HG03575 (cell line): ENCODE measurements around the gene ATP5PO.
"Not testable (repeated sequence)": the region's sequence is repeated elsewhere in the genome, so short reads cannot be mapped to it uniquely, and the experiment has no call there.

Experiments
- ATAC-seq: cut with Tn5 transposase; IDR thresholded peaks from one replicate; pipeline ENCODE4 v1.9.1; 2021; ENCODE audit not compliant: unreplicated experiment, insufficient number of reproducible peaks, low FRiP score; ENCODE audit errors: extremely low read depth

ATP5PO gene

DNA sequence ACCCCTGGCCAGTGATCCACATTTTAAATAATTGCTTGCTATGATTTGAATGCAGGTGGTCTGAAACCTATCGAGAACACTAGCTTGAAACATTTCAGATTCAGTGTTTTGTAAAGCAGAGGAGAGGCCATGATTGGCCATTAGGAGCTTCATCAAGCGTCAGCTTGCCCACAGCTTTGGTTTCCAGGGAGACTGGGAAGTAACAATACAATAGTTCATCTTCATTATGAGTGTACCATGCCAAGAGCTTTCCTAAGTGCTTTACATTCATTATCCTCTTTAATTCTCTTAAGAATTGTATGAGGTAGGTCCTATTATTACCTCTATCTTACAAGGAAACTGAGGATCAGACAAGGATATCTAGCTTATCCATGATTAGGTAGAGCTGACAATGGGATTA, 27.7 kb upstream of the ATP5PO start:
- ATAC-seq: no peak

DNA sequence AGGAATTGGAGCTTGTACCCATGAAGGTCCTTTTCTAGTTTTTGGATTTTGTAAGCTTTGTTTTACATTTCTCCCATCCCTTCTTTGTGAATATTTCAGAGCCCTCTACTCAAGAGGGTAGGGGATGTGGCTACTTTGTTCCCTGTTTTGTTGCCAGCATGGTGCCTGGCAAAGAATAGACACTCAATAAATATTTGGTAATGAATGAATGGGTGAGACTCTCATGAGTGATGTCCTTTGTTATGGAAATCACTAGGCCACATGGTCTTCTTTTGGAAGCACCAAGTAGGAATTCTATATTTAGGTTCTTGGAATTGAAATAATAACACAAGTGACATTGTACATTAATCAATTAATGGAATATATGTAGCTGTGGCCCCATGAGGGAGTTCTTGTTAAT, 26.8 kb upstream of the ATP5PO start:
- ATAC-seq: no peak

DNA sequence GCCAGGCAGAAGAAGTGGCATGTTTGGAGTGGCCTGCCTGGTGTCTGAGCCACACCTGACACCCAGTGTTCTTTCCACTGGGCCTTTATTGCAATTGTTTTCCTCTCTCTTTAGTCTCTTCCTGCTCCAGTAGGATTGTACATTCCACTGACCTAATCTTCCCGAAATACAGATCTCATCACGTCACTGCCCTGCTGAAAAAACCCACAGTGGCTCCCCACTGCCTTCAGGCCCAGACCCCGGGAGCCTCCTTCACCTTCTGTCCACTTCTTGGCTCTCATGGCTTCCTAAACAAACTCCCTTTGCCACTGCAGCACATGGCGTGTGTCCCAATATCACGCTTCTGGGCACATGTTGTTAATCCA, 25.3 kb upstream of the ATP5PO start:
- no peak for ATAC-seq

DNA sequence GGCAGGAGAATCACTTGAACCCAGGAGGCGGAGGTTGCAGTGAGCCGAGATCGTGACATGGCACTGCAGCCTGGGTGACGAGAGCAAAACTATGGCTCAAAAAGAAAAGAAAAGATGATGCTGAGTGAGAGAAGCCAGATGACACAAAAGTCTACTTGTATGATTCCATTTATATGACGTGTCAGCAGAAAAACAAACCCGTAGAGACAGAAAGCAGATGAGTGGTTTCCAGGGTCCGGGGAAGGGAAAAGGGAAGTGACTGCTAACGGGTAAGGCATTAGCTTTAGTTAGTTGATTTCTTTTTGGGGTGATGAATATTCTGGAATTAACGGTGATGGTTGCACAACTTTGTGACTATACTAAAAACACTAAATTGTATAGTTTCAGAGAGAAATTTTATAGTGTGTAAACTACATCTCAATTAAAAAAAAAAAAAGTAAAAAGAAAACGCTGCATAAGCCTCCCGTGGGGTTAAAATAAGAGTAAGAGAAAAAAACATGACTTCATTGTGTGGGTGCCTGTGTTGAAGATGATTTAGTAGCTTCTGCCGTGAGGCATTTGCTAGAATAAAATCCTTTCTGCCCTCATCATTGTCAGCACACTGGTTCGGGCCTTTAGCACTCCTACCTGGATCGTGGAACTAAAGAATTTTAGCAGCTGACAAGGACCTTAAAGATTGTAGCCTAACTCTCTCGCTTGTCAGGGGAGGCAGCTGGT, 24.7 kb upstream of the ATP5PO start:
- no peak for ATAC-seq

DNA sequence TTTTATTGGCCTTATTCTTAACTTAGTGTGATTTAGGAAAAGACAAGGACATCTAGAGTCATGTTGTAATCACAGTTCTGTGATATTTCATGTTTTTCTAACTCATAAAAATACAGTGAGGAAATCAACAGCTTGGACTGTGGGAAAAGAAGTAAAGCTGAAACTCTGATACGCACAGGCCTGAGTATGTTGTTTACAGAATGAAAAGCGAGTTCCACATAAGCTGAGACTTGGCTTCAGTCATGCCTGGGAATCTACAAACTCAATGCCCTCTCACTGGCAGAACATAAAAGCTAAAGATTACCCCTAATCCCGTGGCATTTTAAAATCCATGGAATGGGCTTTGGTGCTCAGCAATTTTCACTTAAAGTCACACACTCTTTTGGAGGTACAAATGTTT, 23.6 kb upstream of the ATP5PO start:
- no peak for ATAC-seq

DNA sequence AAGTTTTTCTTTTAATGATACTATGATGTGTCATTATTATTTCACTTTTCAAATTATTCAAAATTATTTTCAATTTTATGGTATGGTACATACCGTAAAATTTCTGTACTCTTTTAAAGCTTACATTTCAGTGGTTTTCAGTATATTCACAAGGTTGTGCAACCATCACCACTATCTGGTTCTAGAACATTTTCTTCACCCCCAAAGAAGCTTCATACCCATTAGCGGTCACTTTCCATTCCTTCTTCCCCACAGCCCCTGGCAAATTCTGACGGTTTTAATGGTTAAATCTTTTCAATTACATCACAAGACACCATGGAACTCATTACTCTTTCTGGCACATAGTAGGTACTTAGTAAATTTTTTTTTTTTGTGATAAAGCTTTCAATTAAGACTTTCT, 22.8 kb upstream of the ATP5PO start:
- ATAC-seq: no peak

DNA sequence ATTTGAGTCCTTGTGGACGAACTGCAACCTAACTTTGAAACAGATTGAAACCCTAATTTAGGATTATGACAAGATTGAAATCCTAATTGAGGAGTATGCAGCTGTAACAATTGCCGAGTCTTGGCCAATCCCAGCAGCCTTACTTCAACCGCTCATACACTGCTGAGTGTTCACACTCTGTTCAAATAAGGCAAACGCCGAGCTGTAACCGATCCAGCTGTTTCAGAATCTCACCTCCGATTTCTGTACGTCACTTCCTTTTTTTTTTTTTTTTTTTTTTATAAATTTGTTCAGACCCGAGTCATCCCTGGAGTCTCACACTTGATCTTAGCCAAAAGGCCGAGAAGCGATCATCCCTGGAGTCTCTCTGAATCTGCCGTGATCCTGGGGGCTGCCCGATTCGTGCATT, 22.3 kb upstream of the ATP5PO start:
- no peak for ATAC-seq

DNA sequence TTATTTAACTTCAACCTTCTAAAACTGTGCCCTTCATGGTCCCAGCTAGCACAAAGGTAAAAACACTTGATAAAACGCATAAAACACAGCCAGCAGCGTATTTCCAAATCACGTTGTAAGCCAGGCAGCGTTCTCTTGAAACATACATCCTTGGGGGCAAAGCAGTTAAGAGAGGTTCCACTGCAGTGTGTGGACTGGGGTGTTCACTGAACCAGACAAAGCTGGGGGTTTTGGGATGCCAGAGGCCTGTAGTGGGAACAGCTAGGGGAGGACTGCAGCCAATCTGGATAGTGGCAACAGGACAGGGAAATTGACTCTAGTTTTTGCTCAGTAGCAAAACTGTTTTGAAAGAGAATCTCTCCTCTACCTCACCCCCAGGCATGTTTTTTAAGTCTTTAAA, 21.5 kb upstream of the ATP5PO start:
- no peak for ATAC-seq

DNA sequence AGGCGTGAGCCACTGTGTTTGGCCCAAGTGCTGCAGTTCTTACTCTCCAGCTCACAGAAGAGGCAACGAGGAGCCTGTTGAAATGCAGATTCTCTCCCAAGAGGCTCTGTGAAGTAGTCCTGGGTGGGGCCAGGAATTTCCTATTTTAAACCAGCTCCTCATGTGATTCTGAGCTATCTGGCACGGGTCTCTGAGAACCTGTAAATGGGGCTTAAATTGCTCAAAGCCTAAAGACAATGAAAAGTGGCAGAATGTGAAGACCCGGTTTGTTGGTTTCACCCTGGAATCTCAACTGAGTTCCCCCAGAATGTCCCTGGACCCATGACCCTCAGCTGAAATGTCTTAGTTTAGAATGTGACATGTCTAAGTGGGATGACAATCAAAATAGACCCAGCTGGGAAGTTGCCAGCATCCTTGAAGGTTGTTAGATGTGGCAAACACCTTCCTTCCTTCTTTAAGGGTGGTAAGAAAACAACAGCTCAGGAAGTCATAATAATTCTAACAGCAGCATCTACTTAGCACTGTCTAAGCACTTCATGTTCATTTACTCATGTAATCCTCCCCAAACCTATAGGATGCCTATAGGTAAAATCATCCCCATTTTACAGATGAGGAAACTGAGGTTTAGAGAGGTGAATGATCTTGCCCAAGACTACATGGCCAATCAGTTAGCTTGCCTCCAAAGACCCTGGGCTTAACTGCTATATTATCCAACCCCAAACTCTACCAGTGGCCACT, 20.9 kb upstream of the ATP5PO start:
- ATAC-seq: no peak

DNA sequence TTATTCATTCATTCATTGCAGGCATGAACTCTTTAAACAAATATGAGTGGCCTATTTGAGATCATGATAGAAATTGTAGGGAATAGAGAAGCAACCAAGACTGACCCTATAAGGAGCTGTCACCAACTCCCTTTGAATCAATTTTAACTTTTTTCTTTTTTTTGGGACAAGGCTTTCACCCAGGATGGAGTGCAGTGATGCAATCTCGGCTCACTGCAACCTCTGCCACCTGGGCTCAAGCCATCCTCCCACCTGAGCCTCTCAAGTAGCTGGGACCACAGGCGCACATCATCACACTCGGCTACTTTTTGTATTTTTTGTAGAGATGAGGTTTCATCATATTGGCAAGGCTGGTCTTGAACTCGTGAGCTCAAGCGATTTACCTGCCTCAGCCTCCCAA, 17.1 kb upstream of the ATP5PO start:
- no peak for ATAC-seq

DNA sequence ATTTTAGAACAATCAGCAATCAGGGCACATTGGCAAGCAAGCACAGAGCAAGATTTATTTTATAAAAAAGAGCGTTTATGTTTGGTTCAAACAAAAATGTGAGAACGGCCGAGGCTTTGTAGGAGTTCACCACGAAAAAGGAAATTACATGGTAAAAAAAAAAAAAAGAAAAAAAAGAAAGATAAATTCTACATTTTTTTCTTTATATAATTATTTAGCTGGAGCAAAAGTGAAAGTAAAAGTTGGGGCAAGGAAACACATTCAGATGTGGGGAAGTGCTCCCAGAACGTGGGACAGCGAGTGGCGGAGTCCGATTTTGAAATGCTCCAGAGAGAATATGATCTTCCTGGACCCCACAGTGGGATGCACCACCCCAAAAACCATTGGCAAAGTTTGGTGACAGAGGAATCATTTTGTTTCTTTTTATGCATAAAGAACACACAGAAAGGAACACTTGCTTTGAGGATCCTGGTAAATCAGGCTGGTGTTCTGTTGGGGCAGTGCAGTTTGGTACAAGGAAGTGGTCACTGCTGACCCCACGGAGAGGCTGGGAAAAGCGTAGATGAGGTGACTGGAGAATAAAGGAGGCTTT, 16.3 kb upstream of the ATP5PO start:
- no peak for ATAC-seq

DNA sequence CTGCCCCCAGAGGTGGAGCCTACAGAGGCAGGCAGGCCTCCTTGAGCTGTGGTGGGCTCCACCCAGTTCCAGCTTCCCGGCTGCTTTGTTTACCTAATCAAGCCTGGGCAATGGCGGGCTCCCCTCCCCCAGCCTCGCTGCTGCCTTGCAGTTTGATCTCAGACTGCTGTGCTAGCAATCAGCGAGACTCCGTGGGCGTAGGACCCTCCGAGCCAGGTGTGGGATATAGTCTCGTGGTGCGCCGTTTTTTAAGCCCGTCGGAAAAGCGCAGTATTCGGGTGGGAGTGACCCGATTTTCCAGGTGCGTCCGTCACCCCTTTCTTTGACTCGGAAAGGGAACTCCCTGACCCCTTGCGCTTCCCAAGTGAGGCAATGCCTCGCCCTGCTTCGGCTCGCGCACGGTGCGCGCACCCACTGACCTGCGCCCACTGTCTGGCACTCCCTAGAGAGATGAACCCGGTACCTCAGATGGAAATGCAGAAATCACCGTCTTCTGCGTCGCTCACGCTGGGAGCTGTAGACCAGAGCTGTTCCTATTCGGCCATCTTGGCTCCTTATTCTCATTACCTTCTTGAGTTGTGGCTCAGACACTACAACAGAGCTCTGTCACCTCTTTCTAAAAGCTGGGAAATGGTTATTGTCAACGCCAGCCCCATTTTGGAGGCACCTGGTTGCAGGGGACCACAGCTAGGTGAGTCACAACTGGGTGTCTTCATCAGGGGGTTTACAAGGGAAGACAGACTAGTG, 15.6 kb upstream of the ATP5PO start:
- ATAC-seq: not testable (repeated sequence)

DNA sequence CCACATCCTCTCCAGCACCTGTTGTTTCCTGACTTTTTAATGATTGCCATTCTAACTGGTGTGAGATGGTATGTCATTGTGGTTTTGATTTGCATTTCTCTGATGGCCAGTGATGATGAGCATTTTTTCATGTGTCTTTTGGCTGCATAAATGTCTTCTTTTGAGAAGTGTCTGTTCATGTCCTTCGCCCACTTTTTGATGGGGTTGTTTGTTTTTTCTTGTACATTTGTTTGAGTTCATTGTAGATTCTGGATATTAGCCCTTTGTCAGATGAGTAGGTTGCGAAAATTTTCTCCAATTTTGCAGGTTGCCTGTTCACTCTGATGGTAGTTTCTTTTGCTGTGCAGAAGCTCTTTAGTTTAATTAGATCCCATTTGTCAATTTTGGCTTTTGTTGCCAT, 10.6 kb upstream of the ATP5PO start:
- ATAC-seq: not testable (repeated sequence)

DNA sequence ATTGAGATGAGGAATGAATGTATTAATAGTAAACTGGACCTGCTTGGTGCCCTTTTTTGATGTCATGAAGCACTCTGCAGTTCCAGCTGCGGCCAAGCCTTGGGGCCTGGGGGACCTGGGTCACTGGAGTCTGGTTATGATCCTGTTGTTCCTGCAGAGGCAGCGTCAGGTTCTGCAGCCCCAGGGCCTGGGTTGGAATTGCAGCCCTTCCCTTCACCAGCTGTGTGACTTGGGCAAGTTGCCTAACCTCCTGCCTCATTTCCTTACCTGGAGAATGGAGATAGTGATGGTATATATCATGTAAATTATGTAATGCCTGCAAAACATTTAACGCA, 9.1 kb upstream of the ATP5PO start:
- ATAC-seq: no peak

DNA sequence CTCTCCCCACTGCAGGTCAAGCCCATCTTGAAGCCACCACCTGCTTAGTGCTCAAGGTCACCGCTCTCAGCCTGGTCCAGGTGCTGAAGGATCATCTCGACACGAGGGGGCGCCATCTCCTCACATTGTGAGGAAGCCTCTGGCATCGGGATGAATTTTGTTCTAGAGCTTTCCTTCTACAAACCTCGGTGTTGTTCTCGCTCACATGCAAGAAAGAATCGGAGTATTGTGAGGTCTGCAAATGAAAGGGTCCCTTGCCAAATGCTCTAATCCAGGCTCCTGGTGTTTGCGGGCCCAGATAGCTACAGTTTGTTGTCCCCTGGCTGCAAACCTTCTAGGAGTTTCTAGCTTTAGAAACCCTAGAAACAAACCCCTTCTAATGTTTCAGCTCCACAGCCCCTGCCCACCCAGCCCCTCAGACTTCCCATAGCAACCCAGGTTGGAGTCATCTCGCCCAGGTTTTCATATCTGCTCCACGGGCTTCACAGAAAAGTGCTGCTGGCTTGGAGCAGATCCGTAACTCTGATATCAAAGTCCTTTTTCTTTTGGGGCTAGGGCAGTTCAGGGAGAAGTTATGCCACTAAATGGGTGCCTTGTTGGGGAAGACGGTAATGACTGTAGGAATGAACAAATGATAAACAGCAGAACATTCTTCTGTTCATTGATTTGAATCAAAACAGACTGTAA, 8.6 kb upstream of the ATP5PO start:
- no peak for ATAC-seq

DNA sequence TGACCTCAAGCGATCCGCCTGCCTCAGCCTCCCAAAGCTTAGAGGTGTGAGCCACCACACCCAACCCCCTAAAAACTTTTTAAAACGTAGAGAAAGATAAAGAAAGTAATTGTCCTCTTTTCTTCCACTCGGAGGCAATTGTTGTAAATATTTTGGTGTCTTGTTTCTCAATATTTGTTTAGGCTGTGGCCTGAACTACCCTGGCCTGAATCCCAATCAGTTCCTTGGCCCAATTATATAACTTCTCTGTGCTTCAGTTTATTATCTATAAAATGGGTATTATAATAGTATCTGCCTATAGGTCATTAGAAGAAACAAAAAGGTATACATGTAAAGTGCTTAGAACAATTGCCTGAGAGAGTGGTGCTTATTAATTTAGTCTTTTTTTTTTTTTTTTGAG, 1.8 kb upstream of the ATP5PO start:
- no peak for ATAC-seq

DNA sequence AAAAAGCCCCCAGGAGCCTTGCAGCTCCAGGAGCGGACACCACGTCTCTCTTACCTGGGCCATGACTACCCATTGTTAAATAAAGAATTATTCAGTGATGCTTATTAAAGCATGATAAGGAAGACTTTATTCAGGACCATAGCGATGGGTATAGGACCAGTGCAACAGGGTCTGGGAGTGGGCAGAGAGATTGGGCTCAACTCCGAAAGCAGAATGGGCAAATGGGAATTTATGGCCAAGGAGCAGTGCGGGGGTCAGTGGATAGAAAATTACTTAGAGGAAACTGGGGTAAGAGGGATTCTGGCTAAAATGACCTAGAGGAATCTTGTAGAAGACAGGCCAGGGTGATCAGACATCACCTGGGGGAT, 580 bp upstream of the ATP5PO start:
- no peak for ATAC-seq

DNA sequence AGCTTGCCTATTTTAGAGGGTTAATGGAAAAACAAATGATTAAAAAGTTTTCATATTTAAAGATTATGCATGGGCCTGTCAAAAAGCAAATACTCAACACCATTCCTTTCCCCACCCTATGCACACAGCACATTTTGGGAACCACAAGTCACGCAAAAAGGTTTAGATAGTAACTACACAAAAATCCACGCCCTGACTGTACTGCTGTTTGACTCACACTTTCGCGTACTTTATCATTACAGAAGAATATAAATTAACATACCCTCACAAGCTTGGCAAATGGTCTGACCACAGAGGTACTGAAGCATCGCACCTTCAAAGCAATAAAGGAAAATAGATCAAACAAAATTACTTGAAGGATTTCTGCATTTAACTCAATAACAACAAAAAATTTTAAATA, 1.4 kb downstream of the ATP5PO start:
- ATAC-seq: no peak

DNA sequence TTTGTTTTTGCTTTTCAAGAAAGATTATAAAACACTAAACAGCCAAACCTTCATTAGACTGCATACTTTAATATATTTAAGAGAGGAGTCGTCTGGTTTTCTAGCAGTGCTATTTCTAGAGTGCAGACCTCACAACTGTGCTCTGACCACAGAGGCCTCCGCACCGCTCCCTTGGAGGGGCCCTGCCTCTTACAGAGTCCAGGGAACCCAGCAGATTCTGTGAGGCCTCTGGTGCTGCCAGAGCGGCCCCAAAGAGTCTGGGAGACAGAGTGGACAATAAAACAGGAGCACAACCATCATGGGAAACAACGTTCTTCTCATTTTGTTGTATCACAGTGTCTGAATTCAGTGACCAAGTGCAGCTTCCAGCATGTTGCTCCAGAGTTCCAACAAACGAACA, 5.8 kb downstream of the ATP5PO start:
- no peak for ATAC-seq
